Skeletal muscle satellite cell (primary cell): Measurements from ENCODE around the gene MRPS35.
A peak's percentile ranks its signal among the peaks of the same experiment; 100 is the strongest.

Experiments used
- H3K27me3 ChIP-seq: 2 replicates; pipeline ENCODE4 v1.7.0; 2013; ENCODE audit warnings: low read length; ENCODE audit not compliant: control insufficient read depth, insufficient read depth
- H3K36me3 ChIP-seq: 2 replicates; pipeline ENCODE4 v1.7.0; 2013; ENCODE audit warnings: mild to moderate bottlenecking, control low read depth, low read length; ENCODE audit not compliant: insufficient read depth
- H3K4me1 ChIP-seq: 2 replicates; pipeline ENCODE4 v1.7.0; 2013; ENCODE audit warnings: low read length; ENCODE audit not compliant: control insufficient read depth, insufficient read depth
- H3K4me2 ChIP-seq: 2 replicates; pipeline ENCODE4 v1.7.0; 2013; ENCODE audit warnings: mild to moderate bottlenecking, low read length
- H3K4me3 ChIP-seq: 2 replicates; pipeline ENCODE4 v1.7.0; 2013; ENCODE audit warnings: low read length
- H3K9ac ChIP-seq: 2 replicates; pipeline ENCODE4 v1.7.0; 2013; ENCODE audit warnings: mild to moderate bottlenecking, low read depth, low read length, moderate library complexity
- H3K9me3 ChIP-seq: replicated peaks from 2 replicates; pipeline ENCODE4 v1.7.0; 2013; ENCODE audit warnings: mild to moderate bottlenecking, control low read depth, low read length

MRPS35 gene

DNA sequence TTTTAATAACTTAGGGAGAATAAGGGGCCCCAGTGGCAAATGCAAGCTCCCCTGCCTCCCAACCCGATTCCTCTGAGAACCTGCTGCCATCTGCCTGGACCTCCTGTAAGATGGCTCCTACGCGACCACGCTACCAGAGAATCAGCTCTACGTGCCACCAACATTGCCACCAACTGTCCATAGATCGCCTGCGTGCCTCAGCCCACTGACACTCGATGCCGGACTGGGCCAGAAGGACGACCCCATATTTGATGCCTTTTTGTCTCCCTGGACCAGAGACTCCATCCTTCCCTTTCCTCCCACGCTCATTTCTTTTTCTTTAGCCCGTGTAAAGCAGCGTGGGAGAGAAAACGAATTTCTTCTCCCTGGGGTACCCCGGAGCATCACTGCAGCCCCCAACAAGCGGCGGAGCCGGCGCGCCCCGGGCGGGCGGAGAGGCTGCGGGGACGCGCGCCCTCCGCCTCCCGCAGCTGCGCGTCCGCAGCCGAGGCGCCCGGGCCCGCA is 68.8 kb downstream of the MRPS35 start:
- Histone ChIP-seq H3K4me2 (peak overlapping the region; percentile 100), H3K4me1 (peaks cover 27% of the 10 kb centered on the region), H3K27me3 (no peaks in the 10 kb centered on the region), H3K36me3 (peaks cover 7% of the 10 kb centered on the region), H3K9ac (peak overlapping the region; percentile 82), H3K4me3 (peak overlapping the region; percentile 97), H3K9me3 (no peaks in the 10 kb centered on the region)

DNA sequence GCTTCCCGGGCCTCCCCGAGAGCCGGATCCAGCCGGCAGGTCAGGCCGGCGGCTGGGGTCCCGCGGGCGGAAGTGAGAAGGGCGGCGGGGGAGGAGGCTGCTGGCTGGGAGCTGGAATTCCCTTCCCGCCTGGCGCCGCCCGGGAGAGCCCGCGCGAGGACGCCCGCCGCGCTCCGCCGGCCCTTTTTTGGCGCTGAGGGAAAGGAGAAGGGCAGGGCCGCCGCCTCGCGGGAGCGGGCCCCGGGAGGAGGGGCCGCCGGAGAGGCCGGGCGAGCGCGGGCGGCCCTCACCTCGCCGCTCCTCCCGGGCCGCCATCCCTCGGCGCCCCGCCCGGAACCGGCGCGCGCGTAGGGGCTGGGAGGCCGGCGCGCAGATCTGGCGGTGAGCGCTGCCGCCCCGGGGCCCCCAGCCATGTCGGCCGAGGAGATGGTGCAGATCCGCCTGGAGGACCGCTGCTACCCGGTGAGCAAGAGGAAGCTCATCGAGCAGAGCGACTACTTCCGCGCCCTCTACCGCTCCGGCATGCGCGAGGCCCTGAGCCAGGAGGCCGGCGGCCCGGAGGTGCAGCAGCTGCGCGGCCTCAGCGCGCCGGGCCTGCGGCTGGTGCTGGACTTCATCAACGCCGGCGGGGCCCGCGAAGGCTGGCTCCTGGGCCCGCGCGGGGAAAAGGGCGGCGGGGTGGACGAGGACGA is 69.4 kb downstream of the MRPS35 start, which contains the start of the genes KLHL42 and MANSC4:
Gene KLHL42, plus strand, starts transcription at position 314 of the 692 bp plus-strand sequence. Its CDS starts 98 bp downstream, at position 412.
Gene MANSC4, minus strand, starts transcription at position 317 of the 692 bp plus-strand sequence. CDS start 8,960 bp downstream, outside the sequence.
- H3K27me3 ChIP-seq, result no peaks in the 10 kb centered on the region
- peak within 1 kb of the TSS; percentile 82 for H3K9ac ChIP-seq
- H3K9me3 ChIP-seq, result no peaks in the 10 kb centered on the region
- peak within 1 kb of the TSS; percentile 100 for H3K4me2 ChIP-seq
- peaks cover 27% of the 10 kb centered on the region for H3K4me1 ChIP-seq
- peaks cover 7% of the 10 kb centered on the region for H3K36me3 ChIP-seq
- peak within 1 kb of the TSS; percentile 97 for H3K4me3 ChIP-seq

DNA sequence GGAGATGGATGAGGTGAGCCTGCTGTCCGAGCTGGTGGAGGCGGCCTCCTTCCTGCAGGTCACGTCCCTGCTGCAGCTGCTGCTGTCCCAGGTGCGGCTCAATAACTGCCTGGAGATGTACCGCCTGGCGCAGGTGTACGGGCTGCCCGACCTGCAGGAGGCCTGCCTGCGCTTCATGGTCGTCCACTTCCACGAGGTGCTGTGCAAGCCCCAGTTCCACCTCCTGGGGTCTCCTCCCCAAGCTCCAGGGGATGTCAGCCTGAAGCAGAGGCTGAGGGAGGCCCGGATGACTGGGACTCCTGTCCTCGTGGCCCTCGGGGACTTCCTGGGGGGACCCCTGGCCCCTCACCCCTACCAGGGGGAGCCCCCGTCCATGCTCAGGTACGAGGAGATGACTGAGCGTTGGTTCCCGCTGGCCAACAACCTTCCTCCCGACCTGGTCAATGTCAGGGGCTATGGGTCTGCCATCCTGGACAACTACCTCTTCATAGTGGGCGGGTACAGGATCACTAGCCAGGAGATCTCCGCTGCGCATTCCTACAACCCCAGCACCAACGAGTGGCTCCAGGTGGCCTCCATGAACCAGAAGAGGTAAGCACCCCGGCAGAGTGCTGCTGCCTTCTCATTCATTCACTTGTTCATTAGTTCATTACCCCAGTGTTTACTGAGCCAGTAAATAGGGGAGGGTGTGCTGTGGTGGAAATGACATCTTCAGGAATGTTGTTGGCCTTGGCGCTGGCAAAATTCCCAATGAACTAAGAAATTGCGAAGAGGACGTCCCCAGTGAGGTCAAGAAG is 70.2 kb downstream of the MRPS35 start:
- no peaks in the 10 kb centered on the region for H3K9me3 ChIP-seq
- H3K9ac ChIP-seq, result peak overlapping the region; percentile 82
- H3K36me3 ChIP-seq, result peaks cover 7% of the 10 kb centered on the region

DNA sequence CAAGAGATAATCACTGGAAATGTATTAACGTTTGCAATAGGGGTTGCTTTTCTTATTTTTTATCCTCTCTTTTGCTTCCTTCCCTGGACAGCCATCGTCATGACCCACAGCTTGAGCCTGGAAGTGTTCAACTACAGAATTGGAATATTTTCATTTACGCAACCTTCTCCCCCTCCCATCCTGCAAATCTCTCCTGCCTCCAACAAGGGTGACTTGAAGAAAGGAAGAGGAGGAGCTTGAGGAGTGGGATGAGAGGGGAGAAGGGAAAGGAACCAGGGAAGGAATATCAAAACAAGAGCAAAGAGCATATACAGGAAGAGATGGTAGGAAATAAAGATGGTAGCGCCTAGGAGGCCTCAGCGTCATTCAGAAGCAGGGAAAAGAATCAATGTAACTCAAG is 71.0 kb downstream of the MRPS35 start:
- Histone ChIP-seq H3K4me1 (peaks cover 41% of the 10 kb centered on the region), H3K9ac (peak overlapping the region; percentile 82), H3K4me3 (peak overlapping the region; percentile 97)

More for the DNA sequence above, 70.2 kb downstream of the MRPS35 start:
- peak overlapping the region; percentile 100 for H3K4me2 ChIP-seq
- peaks cover 33% of the 10 kb centered on the region for H3K4me1 ChIP-seq
- peak overlapping the region; percentile 97 for H3K4me3 ChIP-seq
- H3K27me3 ChIP-seq, result no peaks in the 10 kb centered on the region

DNA sequence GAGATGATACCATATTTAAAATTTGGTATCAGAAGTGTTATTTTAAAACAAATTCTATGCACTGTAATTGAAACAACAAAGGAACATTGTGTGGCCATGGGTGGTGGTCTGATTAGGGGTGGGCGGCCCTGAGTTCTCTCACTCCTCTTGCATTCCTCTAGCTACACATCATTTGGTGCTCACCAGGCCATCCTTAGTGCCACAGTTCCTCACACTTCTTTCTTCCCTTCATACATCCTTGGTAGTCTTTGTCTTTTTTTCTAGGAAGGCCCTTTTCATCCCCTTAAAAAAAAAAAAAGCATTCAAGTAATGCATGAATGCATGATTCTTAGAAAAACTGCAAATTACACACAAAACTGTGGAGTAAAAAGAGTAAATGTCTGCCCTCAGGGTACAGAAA is 71.8 kb downstream of the MRPS35 start:
- H3K9me3 ChIP-seq, result no peaks in the 10 kb centered on the region
- H3K9ac ChIP-seq, result no peak overlapping the region
- peaks cover 7% of the 10 kb centered on the region for H3K36me3 ChIP-seq
- peak overlapping the region; percentile 100 for H3K4me2 ChIP-seq
- no peaks in the 10 kb centered on the region for H3K27me3 ChIP-seq
- H3K4me3 ChIP-seq, result no peak overlapping the region
- H3K4me1 ChIP-seq, result peaks cover 41% of the 10 kb centered on the region

More for the DNA sequence above, 71.0 kb downstream of the MRPS35 start:
- H3K27me3 ChIP-seq, result no peaks in the 10 kb centered on the region
- H3K4me2 ChIP-seq, result peak overlapping the region; percentile 100
- H3K36me3 ChIP-seq, result peaks cover 7% of the 10 kb centered on the region
- no peaks in the 10 kb centered on the region for H3K9me3 ChIP-seq

DNA sequence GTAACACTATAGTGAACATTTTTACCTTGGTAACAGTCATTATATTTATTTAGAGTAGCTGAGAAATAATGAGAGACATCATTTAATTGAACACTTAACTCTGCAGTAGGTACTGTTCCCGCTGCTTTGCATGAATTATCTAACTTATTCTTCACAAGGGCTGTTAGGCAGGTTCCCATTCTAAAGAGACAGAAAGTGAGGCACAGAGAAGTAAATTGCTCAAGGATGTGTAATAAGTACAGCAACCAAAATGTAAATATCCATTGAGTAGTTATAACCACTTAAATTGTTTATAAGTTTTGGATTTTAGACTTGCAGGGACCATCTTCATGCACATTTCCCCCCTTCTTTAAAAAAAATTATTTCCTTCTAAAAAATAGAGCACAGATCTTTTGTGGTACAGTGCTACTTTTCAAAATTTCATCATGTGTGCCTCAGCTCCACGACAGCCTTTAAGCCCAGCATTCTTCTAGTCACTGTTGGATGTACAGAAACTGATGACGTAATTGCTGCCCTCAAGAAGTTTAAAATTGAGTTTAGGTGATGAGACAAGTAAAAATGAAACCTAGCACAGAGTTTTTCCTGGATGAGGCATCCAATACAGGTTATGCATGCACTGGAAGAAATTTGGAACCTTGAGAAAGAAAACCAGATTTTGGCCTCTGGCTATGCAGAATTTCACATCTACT is 75.4 kb downstream of the MRPS35 start:
- H3K9ac ChIP-seq, result no peak overlapping the region
- no peaks in the 10 kb centered on the region for H3K9me3 ChIP-seq

DNA sequence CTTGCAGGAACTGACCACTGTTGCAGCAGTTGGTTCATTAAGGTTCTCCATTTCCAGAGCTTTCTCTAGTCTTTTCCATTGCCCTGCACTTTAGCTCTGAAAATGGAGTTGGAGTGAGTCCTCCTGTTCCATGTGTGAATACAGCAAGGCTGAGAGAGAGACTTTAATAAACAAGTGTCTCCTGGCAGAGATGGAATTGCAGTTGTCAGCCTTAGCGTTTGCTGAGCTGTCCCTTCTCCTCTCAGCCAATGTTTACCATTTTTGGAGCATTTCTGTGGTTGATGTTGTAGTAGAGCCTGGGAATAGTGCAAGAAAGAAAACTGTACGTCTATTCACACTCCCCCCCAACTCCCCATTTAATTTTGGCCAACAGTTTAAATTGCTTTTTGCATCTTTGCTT is 76.9 kb downstream of the MRPS35 start:
- H3K27me3 ChIP-seq, result no peaks in the 10 kb centered on the region
- no peaks in the 10 kb centered on the region for H3K9me3 ChIP-seq
- H3K36me3 ChIP-seq, result peaks cover 14% of the 10 kb centered on the region
- no peak overlapping the region for H3K9ac ChIP-seq
- peaks cover 15% of the 10 kb centered on the region for H3K4me1 ChIP-seq
- H3K4me2 ChIP-seq, result no peak overlapping the region
- no peak overlapping the region for H3K4me3 ChIP-seq

More for the DNA sequence above, 75.4 kb downstream of the MRPS35 start:
- H3K4me3 ChIP-seq, result no peak overlapping the region
- H3K27me3 ChIP-seq, result no peaks in the 10 kb centered on the region
- H3K4me1 ChIP-seq, result peaks cover 30% of the 10 kb centered on the region
- peaks cover 11% of the 10 kb centered on the region for H3K36me3 ChIP-seq
- peak overlapping the region; percentile 34 for H3K4me2 ChIP-seq

DNA sequence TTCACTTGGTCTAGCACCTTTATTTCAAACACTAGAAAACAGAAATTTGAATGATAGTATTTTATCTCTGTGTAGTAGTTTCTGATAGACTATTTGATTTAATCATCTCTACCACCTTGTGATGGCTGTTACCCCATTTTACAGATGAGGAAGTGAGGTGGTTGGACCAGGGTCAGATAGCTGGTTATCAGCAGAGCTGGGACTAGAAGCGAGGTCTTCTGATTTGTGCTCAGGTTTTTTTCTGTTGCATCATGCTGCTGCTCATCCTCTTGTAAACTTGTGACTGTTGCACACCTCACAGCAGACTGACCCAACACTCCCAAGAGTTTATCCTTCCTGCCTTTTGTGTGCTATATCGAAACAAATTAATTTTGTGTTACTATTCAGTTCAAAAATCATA is 79.5 kb downstream of the MRPS35 start:
- Histone ChIP-seq H3K9me3 (no peaks in the 10 kb centered on the region), H3K27me3 (no peaks in the 10 kb centered on the region), H3K4me2 (no peak overlapping the region), H3K4me1 (peaks cover 14% of the 10 kb centered on the region), H3K36me3 (peaks cover 31% of the 10 kb centered on the region), H3K4me3 (no peak overlapping the region), H3K9ac (no peak overlapping the region)

DNA sequence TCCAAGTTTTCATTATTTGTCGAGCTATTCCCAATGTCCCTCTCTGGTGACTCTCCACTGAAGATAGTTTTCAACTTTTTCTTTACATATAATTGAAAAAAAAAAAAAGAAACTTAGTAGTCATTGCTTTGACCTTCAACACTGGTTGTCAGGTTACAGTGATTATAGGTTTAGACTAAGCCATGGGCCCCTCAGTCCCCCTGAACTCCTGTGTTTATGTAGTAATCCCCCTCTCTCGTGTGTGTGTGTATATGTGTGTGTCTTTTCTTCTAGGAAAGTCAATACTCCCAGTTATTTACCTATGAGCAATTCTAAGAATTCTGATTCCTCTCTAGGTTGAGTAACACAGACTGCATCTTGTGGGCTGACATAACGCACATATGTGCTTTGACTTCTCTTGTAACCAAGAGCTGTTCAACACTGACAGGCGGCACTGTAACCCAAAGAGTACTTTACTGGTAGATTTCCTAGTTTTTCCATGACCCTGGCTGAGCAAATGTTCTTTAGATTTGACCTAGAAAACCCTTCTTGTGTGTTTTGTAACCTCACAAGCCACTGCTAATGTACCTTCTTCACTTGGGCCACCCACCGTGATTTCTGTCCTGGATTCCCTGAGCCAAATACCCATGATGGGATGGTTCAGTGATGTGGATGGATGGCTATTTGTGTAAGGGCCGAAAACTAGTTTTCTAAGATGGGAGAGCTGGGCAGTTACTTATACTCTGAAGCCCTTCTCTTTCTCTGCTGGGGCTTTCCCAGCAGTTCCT is 84.4 kb downstream of the MRPS35 start:
- Histone ChIP-seq H3K4me2 (no peak overlapping the region), H3K9ac (no peak overlapping the region), H3K9me3 (no peaks in the 10 kb centered on the region), H3K4me3 (no peak overlapping the region), H3K27me3 (no peaks in the 10 kb centered on the region), H3K4me1 (no peaks in the 10 kb centered on the region), H3K36me3 (peaks cover 70% of the 10 kb centered on the region)

DNA sequence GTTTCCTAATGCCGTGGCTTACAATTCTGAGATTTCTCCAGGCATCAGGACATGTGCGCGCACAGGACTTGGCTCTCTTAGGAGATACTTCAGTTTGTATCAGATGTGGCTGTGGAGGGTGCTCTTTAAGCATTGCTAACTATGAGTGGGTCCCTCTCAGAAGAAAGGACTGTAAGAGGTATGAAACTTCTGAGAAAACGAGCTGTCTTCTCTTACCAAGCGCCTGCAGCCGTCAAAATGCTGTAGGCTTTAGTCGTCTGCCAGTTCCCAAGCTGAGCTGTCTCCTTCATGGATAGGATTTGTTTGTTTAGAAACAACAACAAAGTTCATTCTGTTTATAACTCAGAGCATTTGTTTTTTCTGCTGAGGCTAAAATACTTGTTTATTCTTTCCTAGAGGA is 85.5 kb downstream of the MRPS35 start:
- Histone ChIP-seq H3K4me3 (no peak overlapping the region), H3K4me1 (no peaks in the 10 kb centered on the region), H3K27me3 (no peaks in the 10 kb centered on the region), H3K9me3 (no peaks in the 10 kb centered on the region), H3K36me3 (peaks cover 70% of the 10 kb centered on the region), H3K9ac (no peak overlapping the region), H3K4me2 (no peak overlapping the region)
